Myocyte (in vitro differentiated cells): ENCODE measurements around the gene DNAJC19. TPM values are rescaled to one million over a fixed set of nuclear protein-coding genes. Genes with fewer than 3 reads are reported as not detected.

ENCODE experiments used
- DNase-seq: peaks from one replicate; pipeline ENCODE4 v3.0.0-alpha.2; 2012; ENCODE audit warnings: low read depth
- total RNA-seq: library from RNA; depleted of rRNA; stranded (reverse); fragments of >200 nt; gene quantifications from 2 replicates; pipeline ENCODE4 v1.2.3, GENCODE V29; 2014

DNAJC19 gene
- total RNA-seq, 1 donor from 2014 or later = 29.0 TPM

- DNase-seq = no peak
Measured at GRCh38 chr3:180961552-180961951, 28.0 kb downstream of the DNAJC19 start.

GRCh38 chr3:180961087-180961486 is 28.4 kb downstream of the DNAJC19 start:
- DNase-seq = no peak

GRCh38 chr3:180959691-180960090 is 29.8 kb downstream of the DNAJC19 start:
- DNase-seq = no peak

DNA sequence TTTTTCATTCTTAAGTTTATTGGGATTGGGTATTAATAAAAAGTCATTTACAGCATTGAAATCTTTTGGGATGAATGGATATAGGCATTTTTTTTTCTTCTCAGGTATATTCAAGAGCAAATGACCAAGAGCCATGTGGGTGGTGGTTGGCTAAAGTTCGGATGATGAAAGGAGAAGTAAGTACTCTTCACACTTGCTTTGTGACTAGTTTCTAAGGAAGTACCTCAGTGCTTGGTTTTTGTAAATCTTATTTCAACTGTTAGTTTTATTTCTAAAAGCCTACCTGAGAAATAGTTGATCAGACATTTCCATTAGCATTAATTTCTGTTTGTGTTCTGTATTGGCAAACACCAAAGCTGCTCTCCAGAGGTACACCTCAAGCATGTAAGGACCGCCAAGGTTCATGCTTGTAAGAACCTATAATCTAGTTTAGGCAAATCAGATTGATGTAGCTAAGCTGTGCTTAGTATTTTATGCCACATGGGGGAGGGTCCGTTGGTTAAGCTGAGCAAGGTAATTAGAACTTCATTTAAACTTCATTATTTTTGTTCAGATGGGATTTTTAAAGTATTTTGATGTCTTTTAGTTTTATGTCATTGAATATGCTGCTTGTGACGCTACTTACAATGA is 41.7 kb downstream of the DNAJC19 start:
- DNase-seq = no peak

GRCh38 chr3:180940826-180941225 is 48.7 kb downstream of the DNAJC19 start:
- DNase-seq = no peak

DNA sequence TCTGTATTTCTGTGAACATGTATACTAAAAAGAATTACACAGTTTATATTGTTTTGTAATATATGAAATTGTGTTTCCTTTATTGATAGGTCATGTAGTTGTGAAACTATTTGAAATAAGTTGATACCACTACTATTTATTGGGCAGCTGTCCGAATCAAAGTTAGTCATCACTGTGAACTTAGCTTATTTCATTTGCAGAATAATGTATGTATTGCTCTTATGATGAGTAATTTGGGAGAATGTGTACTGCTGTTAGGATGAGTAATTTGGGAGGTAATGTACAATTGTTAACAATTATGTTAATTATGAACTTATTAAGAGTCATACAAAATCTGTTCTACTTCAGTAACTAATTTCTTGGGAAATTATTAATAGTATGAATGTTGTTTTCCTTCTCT is 54.9 kb downstream of the DNAJC19 start:
- no peak for DNase-seq

Other genes starting within 250 kb of the DNAJC19 start
- gene FXR1, start 77.1 kb downstream of the DNAJC19 start, total RNA-seq = 582 and 652 TPM in 2 replicates